CD8-positive, alpha-beta memory T cell (primary cell): ENCODE results near the gene FARS2. TPM values are rescaled to one million over a fixed set of nuclear protein-coding genes. Genes with fewer than 3 reads are reported as not detected.

Experiments
- CTCF ChIA-PET: fragments of 350-600 bp; sonication (Branson Sonifier 250); formaldehyde crosslinking; loops from one replicate; lab custom pipeline; 2021; ENCODE audit warnings: antibody characterized with exemption; lab: Charles Lee
- POLR2A ChIA-PET: fragments of 350-600 bp; sonication (Branson Sonifier 250); formaldehyde crosslinking; loops from one replicate; lab custom pipeline; 2021; ENCODE audit warnings: antibody characterized with exemption; lab: Charles Lee
- DNase-seq, 5 donors: peaks; one replicate each; pipeline versions ENCODE4 v3.0.0 to v3.0.0-alpha.2; 2020 to 2022; ENCODE audit warnings: mixed read lengths in 1 of 5
- H3K27ac ChIP-seq: one replicate; pipeline ENCODE4 v1.7.0; 2013; ENCODE audit warnings: low read depth, mild to moderate bottlenecking, low read length, moderate library complexity
- H3K27me3 ChIP-seq: 2 replicates; pipeline ENCODE4 v1.7.0; 2013; ENCODE audit warnings: low read length, mild to moderate bottlenecking; ENCODE audit not compliant: insufficient read depth, poor library complexity, severe bottlenecking
- H3K36me3 ChIP-seq: 2 replicates; pipeline ENCODE4 v1.7.0; 2013; ENCODE audit warnings: mild to moderate bottlenecking, low read length, moderate library complexity; ENCODE audit not compliant: insufficient read depth
- H3K4me1 ChIP-seq: 2 replicates; pipeline ENCODE4 v1.7.0; 2013; ENCODE audit warnings: mild to moderate bottlenecking, low read length, moderate library complexity; ENCODE audit not compliant: insufficient read depth
- H3K4me3 ChIP-seq: 2 replicates; pipeline ENCODE4 v1.7.0; 2013; ENCODE audit warnings: mild to moderate bottlenecking, low read length
- H3K9me3 ChIP-seq: 2 replicates; pipeline ENCODE4 v1.7.0; 2013; ENCODE audit warnings: mild to moderate bottlenecking, low read length
- H3K27ac Mint-ChIP-seq, 8 donors: one replicate each; pipeline ENCODE4 v1.8.0; 2020 to 2021; ENCODE audit warnings: mixed read lengths in 8 of 8, mild to moderate bottlenecking in 6 of 8, inconsistent platforms in 3 of 8, moderate library complexity in 3 of 8
- H3K27me3 Mint-ChIP-seq, 2 donors: one replicate each; pipeline ENCODE4 v1.8.0; 2020 to 2021; ENCODE audit warnings: mixed read lengths in 2 of 2, mild to moderate bottlenecking in 1 of 2, moderate library complexity in 1 of 2
- H3K36me3 Mint-ChIP-seq, 3 donors: one replicate each; pipeline ENCODE4 v1.8.0; 2020 to 2021; ENCODE audit warnings: mixed read lengths in 3 of 3, inconsistent platforms in 1 of 3, mild to moderate bottlenecking in 1 of 3
- H3K4me1 Mint-ChIP-seq, 3 donors: one replicate each; pipeline ENCODE4 v1.8.0; 2020 to 2021; ENCODE audit warnings: mixed read lengths in 3 of 3, inconsistent platforms in 1 of 3, mild to moderate bottlenecking in 1 of 3
- H3K4me3 Mint-ChIP-seq, 7 donors: one replicate each; pipeline ENCODE4 v1.8.0; 2020 to 2021; ENCODE audit warnings: mixed read lengths in 7 of 7, mild to moderate bottlenecking in 6 of 7, moderate library complexity in 4 of 7, inconsistent platforms in 2 of 7
- H3K9me3 Mint-ChIP-seq, 5 donors: one replicate each; pipeline ENCODE4 v1.8.0; 2020 to 2022; ENCODE audit warnings: mixed read lengths in 5 of 5, mild to moderate bottlenecking in 3 of 5, moderate library complexity in 2 of 5, inconsistent platforms in 1 of 5
- polyA plus RNA-seq: library from polyadenylated mRNA; unstranded; fragments of 300-500 nt; fragmentation: Illumina TruSeq; gene quantifications from one replicate; pipeline ENCODE4 v1.2.3, GENCODE V29; 2021
- total RNA-seq, 2 experiments: library from RNA; stranded (reverse); gene quantifications; one replicate each; pipeline ENCODE4 v1.2.3, GENCODE V29; 2021

The FARS2 gene
- total and polyA plus RNA-seq, 3 experiments from 2014 or later: 24.5 to 26.0 (median 24.9) TPM

DNA sequence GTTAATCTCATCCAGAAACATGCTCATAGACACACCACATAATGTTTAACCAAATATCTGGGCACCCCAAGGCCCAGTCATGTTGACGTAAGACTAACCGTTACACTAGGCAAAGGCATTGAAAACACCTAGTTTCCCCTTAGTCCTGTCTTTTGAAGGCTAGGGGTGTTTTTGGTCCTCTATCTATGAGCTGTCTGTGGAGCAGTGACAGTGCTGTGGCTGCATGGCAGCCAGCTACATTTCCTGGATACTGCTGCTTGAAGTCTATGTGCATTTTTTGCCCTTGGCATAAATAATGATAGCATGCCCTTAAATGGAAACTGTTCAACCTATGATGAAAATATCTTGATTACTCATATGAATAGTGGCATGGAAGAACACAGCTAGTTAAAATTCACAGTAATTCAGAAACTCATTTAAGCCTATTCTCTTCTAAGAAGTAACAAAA lies 18.6 kb downstream of the FARS2 start:
- ChIA-PET POLR2A (no interaction called here), CTCF (no interaction called here)
- Histone ChIP-seq H3K4me1 (peaks cover 4% of the 10 kb centered on the region), H3K27me3 (no peaks in the 10 kb centered on the region), H3K4me3 (no peak overlapping the region), H3K9me3 (no peaks in the 10 kb centered on the region), H3K36me3 (no peaks in the 10 kb centered on the region), H3K27ac (no peak overlapping the region)
- Mint-ChIP-seq H3K27me3 (no peaks in the 10 kb centered on the region), H3K27ac (peak overlapping the region in 1 of 8 donors; percentile 82), H3K4me3 (peak overlapping the region in 2 of 7 donors; percentile 5 to 21), H3K36me3 (peaks cover 0 to 8% (median 6%) of the 10 kb centered on the region in 3 donors), H3K4me1 (peaks cover 40 to 62% (median 61%) of the 10 kb centered on the region in 3 donors), H3K9me3 (peaks cover 0 to 2% (median 0%) of the 10 kb centered on the region in 5 donors)
- no peak for DNase-seq

DNA sequence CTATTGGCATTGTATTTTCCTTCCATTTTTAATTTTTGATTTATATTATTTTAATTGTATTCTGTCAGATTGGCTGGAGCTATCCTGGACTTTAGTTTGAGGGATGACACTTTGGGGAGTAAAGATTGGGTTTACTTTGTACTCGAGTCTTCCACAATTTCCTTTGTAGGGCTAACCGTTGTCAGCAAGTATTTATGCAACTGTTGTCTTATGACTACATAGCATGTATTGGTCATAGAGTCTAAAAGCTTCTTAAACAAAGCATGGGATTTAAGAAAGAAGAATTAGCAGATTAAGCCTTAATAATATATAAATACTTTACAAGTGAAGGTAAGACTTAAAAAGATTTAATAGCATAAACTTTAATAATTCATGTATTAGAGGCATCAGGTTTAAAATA lies 19.6 kb downstream of the FARS2 start:
- H3K4me1 Mint-ChIP-seq: peaks cover 47 to 65% (median 60%) of the 10 kb centered on the region in 3 donors
- no peak for DNase-seq
- H3K27me3 Mint-ChIP-seq: peaks cover 0 to 1% of the 10 kb centered on the region in 2 donors
- Histone ChIP-seq H3K27me3 (no peaks in the 10 kb centered on the region), H3K4me3 (no peak overlapping the region), H3K27ac (no peak overlapping the region), H3K36me3 (no peaks in the 10 kb centered on the region), H3K4me1 (peaks cover 4% of the 10 kb centered on the region), H3K9me3 (no peaks in the 10 kb centered on the region)
- no peak overlapping the region for H3K4me3 Mint-ChIP-seq
- ChIA-PET POLR2A (no interaction called here), CTCF (no interaction called here)
- H3K36me3 Mint-ChIP-seq: peaks cover 0 to 11% (median 7%) of the 10 kb centered on the region in 3 donors
- peaks cover 0 to 2% (median 0%) of the 10 kb centered on the region in 5 donors for H3K9me3 Mint-ChIP-seq
- H3K27ac Mint-ChIP-seq: peak overlapping the region in 1 of 8 donors; percentile 6

DNA sequence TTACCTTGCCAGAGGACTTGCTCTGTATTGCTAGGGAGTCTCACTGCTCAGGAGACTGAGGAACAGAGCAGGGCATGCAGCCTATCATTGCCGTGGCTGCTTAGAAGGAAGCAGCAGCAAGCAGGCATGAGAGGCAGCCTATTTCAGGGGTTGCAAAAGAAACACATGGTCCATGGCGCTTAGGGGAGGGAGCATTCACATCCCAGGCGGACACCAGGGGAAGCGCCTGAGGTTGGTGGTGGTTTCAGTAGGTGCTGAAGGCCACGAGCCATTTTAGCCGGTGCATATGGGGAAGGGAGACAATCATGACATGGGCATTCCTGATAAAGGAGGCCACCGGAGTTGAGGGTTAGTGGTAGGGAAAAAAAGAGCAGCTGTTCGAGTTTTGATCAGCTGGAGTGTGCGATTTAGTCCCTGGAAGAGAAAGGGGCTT lies 20.9 kb downstream of the FARS2 start:
- DNase-seq: no peak
- H3K9me3 Mint-ChIP-seq: peaks cover 0 to 2% (median 0%) of the 10 kb centered on the region in 5 donors
- no peaks in the 10 kb centered on the region for H3K36me3 ChIP-seq
- H3K27ac Mint-ChIP-seq: peak overlapping the region in 3 of 8 donors; percentile 3 to 59 (median 58)
- H3K4me1 Mint-ChIP-seq: peaks cover 47 to 70% (median 64%) of the 10 kb centered on the region in 3 donors
- no peak overlapping the region for H3K4me3 ChIP-seq
- peaks cover 0 to 1% of the 10 kb centered on the region in 2 donors for H3K27me3 Mint-ChIP-seq
- peaks cover 0 to 11% (median 7%) of the 10 kb centered on the region in 3 donors for H3K36me3 Mint-ChIP-seq
- H3K9me3 ChIP-seq: no peaks in the 10 kb centered on the region
- H3K4me1 ChIP-seq: peaks cover 4% of the 10 kb centered on the region
- ChIA-PET POLR2A (no interaction called here), CTCF (no interaction called here)
- H3K27me3 ChIP-seq: no peaks in the 10 kb centered on the region
- no peak overlapping the region for H3K27ac ChIP-seq
- no peak overlapping the region for H3K4me3 Mint-ChIP-seq

DNA sequence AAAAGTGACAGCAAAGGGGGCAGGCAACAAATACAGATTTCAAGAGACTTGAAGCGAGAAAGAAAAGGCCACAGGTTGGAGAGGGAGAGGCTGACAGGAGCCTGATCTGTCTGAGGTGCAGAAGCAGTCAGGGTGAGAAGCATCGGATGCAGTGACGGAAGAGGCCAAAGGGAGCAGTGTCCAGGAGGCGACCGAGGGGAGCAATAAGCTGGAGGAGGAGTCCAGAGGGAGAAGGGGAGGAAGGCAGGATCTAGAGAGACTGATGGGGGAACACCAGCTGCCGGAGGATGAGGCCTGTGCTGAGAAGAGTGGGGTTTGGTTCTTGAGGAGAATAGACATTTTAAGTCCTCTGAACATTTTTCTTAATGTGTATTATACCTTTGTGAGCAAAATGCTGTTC lies 23.8 kb downstream of the FARS2 start:
- no peak overlapping the region for H3K4me3 Mint-ChIP-seq
- Histone ChIP-seq H3K4me1 (peaks cover 4% of the 10 kb centered on the region), H3K27me3 (no peaks in the 10 kb centered on the region), H3K36me3 (no peaks in the 10 kb centered on the region), H3K27ac (no peak overlapping the region), H3K9me3 (no peaks in the 10 kb centered on the region), H3K4me3 (no peak overlapping the region)
- CTCF ChIA-PET: no interaction called here
- H3K9me3 Mint-ChIP-seq: peaks cover 0 to 2% (median 0%) of the 10 kb centered on the region in 5 donors
- peaks cover 0 to 1% of the 10 kb centered on the region in 2 donors for H3K27me3 Mint-ChIP-seq
- peak overlapping the region in 1 of 8 donors; percentile 16 for H3K27ac Mint-ChIP-seq
- DNase-seq: no peak
- POLR2A ChIA-PET: no interaction called here
- H3K4me1 Mint-ChIP-seq: peaks cover 42 to 61% (median 59%) of the 10 kb centered on the region in 3 donors
- H3K36me3 Mint-ChIP-seq: peaks cover 0 to 11% (median 2%) of the 10 kb centered on the region in 3 donors

DNA sequence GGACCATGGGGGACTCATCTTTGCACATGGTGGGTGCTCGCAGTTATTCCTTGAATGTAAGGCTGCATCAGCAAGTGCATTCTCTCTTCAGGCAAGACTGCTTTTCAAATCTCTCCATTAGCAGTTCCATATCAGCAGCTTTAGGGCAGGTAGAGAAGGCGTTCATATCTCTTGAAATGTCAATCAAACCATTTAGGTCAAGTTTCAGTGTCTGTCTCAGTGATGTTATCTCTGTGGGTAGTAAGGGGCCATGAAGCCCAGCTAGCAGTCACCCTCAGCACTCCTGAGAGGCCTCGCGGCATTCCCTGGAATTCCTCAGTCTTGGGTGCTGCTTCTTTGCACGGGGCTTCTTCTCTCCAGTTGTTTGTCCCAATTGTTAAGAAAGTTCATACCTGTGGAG lies 24.2 kb downstream of the FARS2 start:
- Histone ChIP-seq H3K27me3 (no peaks in the 10 kb centered on the region), H3K27ac (no peak overlapping the region), H3K4me3 (no peak overlapping the region), H3K36me3 (no peaks in the 10 kb centered on the region), H3K4me1 (no peaks in the 10 kb centered on the region), H3K9me3 (no peaks in the 10 kb centered on the region)
- Mint-ChIP-seq H3K9me3 (peaks cover 0 to 2% (median 0%) of the 10 kb centered on the region in 5 donors), H3K27ac (no peak overlapping the region), H3K27me3 (peaks cover 0 to 1% of the 10 kb centered on the region in 2 donors), H3K36me3 (peaks cover 0 to 9% (median 2%) of the 10 kb centered on the region in 3 donors), H3K4me1 (peaks cover 39 to 59% (median 55%) of the 10 kb centered on the region in 3 donors), H3K4me3 (no peak overlapping the region)
- POLR2A ChIA-PET: no interaction called here
- DNase-seq: no peak
- CTCF ChIA-PET: no interaction called here

DNA sequence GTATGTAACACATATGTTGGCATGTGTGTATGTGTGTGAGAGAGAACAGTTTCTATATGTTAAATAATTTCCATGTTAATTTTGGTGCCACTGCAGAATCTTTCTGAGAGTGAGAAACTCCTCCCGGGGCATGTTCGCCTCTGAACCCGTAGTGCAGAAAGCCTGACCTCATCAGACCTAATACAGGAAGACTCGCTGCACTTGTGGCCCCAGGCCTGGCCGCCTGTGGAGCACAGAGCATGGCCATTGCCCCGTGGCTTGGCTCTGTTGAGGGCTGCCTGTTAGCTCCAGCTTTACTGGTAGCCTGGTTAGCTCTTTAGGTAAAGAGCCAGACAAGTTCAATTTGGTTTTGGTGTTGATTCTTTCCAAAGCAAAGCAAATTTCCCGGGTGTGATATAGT lies 25.5 kb downstream of the FARS2 start:
- CTCF ChIA-PET: interaction anchor here (0.9 to 1.5 kb wide), 2 partner anchors 16 to 20 kb away, joined by 3 to 6 read pairs; no protein-coding TSS in a partner anchor
- no peak overlapping the region for H3K4me3 Mint-ChIP-seq

DNA sequence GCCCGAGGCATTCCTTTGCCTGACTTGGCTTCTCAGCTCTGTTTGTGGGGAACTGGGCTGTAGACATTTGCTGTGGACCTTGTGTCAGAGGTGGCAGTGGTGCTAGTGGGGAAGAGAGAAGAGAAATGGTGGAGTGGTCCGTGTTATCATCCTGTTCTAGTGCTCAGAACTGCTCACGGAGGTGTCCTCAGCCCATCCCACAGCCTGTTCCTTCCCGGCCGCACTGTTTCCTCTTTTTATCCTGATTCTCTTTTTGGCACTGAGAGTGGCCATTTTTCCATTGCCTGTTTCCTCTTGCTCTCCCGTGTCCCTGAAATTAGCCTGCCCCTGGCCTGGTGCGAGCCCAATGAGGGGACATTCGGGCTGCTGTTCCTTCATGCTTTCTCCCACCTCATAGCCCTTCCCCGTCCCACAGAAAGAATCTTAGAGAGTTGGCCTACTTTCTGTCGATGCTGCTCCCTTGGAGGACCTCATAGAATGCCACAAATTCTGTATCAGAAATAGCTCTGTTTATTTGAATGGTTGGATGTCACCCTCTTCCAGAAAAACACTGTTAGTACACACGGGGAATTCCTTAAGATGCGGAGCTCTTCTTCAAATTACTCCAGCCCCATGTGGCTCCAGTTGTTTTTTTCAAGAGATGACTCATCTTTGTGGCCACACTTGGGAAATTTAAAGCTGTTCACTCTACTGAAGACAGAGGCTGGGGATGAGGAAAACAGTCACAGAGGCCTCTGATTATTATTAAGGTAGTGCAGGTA lies 26.1 kb downstream of the FARS2 start:
- Histone ChIP-seq H3K27ac (no peak overlapping the region), H3K27me3 (no peaks in the 10 kb centered on the region), H3K9me3 (no peaks in the 10 kb centered on the region), H3K36me3 (no peaks in the 10 kb centered on the region), H3K4me3 (no peak overlapping the region), H3K4me1 (no peaks in the 10 kb centered on the region)
- Mint-ChIP-seq H3K27me3 (peaks cover 0 to 1% of the 10 kb centered on the region in 2 donors), H3K9me3 (no peaks in the 10 kb centered on the region), H3K36me3 (peaks cover 0 to 10% (median 2%) of the 10 kb centered on the region in 3 donors), H3K4me3 (no peak overlapping the region), H3K27ac (peak overlapping the region in 2 of 8 donors; percentile 11 to 30), H3K4me1 (peaks cover 38 to 59% (median 48%) of the 10 kb centered on the region in 3 donors)
- ChIA-PET CTCF (interaction anchor here (0.9 to 1.5 kb wide), 2 partner anchors 16 to 20 kb away, joined by 3 to 6 read pairs; no protein-coding TSS in a partner anchor), POLR2A (no interaction called here)
- no peak for DNase-seq

More for the DNA sequence above, 25.5 kb downstream of the FARS2 start:
- peaks cover 0 to 10% (median 2%) of the 10 kb centered on the region in 3 donors for H3K36me3 Mint-ChIP-seq
- H3K36me3 ChIP-seq: no peaks in the 10 kb centered on the region
- DNase-seq: no peak
- H3K9me3 ChIP-seq: no peaks in the 10 kb centered on the region
- peaks cover 37 to 57% (median 48%) of the 10 kb centered on the region in 3 donors for H3K4me1 Mint-ChIP-seq
- POLR2A ChIA-PET: no interaction called here
- H3K27me3 ChIP-seq: no peaks in the 10 kb centered on the region
- no peaks in the 10 kb centered on the region for H3K4me1 ChIP-seq
- peaks cover 0 to 1% of the 10 kb centered on the region in 2 donors for H3K27me3 Mint-ChIP-seq
- no peak overlapping the region for H3K4me3 ChIP-seq
- H3K9me3 Mint-ChIP-seq: peaks cover 0 to 2% (median 0%) of the 10 kb centered on the region in 5 donors
- no peak overlapping the region for H3K27ac Mint-ChIP-seq
- H3K27ac ChIP-seq: no peak overlapping the region

DNA sequence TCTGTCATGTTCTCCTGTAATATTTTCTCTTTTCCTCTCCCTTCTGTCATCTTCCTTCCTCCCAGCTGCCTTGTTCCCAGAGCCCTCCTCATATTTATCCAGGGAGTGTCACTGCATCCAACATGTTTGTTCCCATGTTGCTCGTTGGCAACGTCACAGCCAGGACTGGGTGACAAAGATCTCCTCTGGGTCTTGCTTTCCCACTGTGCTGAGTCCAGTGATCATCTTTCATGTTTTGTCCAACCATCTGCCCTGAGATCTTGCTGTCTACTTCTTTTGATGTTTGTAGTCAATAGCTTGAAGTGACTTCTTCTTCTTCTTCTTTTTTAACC lies 26.6 kb downstream of the FARS2 start:
- H3K4me1 ChIP-seq: no peaks in the 10 kb centered on the region
- ChIA-PET POLR2A (no interaction called here), CTCF (interaction anchor here (1.5 kb wide), 1 partner anchor 15 kb away, joined by 6 read pairs; no protein-coding TSS in a partner anchor)
- H3K27me3 ChIP-seq: no peaks in the 10 kb centered on the region
- H3K27ac ChIP-seq: no peak overlapping the region
- peaks cover 0 to 8% (median 2%) of the 10 kb centered on the region in 3 donors for H3K36me3 Mint-ChIP-seq
- no peak overlapping the region for H3K4me3 Mint-ChIP-seq
- H3K27me3 Mint-ChIP-seq: peaks cover 0 to 1% of the 10 kb centered on the region in 2 donors
- peak overlapping the region in 1 of 8 donors; percentile 84 for H3K27ac Mint-ChIP-seq
- H3K4me1 Mint-ChIP-seq: peaks cover 40 to 60% (median 50%) of the 10 kb centered on the region in 3 donors
- no peaks in the 10 kb centered on the region for H3K9me3 Mint-ChIP-seq
- H3K4me3 ChIP-seq: no peak overlapping the region
- no peak for DNase-seq
- no peaks in the 10 kb centered on the region for H3K9me3 ChIP-seq
- no peaks in the 10 kb centered on the region for H3K36me3 ChIP-seq
